ENCODE measurements around the gene SCT.

The SCT gene

DNA sequence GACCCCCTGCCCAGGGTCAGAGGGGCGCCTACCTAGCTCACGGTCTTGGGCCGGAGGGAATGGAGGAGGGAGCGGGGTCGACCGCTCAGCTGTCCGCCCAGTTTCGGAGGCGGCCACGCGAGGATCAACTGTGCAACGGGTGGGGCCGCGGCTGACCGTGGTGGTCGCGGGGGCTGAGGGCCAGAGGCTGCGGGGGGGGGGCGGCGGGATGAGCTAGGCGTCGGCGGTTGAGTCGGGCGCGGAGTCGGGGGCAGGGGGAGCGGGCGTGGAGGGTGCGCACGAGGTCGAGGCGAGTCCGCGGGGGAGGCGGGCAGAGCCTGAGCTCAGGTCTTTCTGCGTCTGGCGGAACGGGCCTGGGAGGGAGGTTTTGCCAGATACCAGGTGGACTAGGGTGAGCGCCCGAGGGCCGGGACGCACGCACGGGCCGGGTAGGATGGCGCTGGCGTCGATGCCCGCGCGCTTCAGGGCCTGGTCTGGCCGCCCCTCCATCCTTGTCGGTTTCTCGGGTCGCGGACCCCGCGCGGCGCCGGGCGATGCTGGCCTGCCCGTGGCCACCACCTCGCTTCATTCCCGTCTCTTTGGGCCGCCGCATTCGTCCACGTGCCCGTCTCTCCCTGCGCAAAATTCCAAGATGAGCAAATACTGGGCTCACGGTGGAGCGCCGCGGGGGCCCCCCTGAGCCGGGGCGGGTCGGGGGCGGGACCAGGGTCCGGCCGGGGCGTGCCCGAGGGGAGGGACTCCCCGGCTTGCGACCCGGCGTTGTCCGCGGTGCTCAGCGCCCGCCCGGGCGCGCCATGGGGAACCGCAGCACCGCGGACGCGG is 9.7 kb upstream of the SCT start, which contains the start of gene DRD4:
DRD4 (plus strand) TSS at position 759 of the 822 bp plus-strand sequence; CDS start at position 795, 36 bp downstream.
- Histone ChIP-seq H3K27me3 (peaks cover 0 to 25% of the 10 kb centered on the region in 2 donors), H3K27ac (no peak within 1 kb of the TSS), H3K4me3 (peak within 1 kb of the TSS; percentile 24 to 46), H3K9me3 (no peaks in the 10 kb centered on the region), H3K4me1 (peaks cover 0 to 30% (median 16%) of the 10 kb centered on the region in 4 donors), H3K36me3 (peaks cover 0 to 14% (median 0%) of the 10 kb centered on the region in 3 donors)
- DNase-seq = no peak
- intact Hi-C loops (cut with DNase I; ENCODE audit: low total_unique reads) = no loop called here
- TF ChIP-seq, protein P1, sequence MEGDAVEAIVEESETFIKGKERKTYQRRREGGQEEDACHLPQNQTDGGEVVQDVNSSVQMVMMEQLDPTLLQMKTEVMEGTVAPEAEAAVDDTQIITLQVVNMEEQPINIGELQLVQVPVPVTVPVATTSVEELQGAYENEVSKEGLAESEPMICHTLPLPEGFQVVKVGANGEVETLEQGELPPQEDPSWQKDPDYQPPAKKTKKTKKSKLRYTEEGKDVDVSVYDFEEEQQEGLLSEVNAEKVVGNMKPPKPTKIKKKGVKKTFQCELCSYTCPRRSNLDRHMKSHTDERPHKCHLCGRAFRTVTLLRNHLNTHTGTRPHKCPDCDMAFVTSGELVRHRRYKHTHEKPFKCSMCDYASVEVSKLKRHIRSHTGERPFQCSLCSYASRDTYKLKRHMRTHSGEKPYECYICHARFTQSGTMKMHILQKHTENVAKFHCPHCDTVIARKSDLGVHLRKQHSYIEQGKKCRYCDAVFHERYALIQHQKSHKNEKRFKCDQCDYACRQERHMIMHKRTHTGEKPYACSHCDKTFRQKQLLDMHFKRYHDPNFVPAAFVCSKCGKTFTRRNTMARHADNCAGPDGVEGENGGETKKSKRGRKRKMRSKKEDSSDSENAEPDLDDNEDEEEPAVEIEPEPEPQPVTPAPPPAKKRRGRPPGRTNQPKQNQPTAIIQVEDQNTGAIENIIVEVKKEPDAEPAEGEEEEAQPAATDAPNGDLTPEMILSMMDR (IDR thresholded peaks at IDR 0.05) = no peak

DNA sequence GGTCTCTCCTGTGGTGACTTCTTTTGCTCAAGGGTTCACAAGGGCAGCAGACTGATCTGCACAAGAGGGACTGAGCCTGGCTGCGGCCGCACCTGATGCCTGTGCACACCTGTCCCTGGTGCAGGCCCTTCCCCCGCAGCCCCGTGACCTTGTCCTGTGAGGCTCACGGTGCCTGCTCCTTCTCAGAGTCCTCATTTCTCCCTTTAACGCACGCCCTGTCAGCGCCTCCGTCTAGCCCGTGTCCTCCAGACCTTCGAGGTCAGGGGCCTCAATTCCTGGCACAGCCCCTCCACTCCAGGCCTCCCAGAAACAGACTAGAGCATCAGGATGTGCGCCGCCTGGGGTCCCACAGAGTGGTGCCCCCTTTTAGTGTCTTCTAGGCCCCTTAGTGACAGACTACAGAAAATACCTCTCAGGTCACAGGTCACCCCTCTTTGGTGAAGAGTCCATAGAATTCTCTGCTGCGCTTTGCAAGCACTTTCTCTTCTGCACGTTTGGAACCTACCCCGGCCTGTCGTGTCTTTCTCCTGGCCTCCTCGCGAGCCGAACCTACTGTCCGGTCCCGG is 9.0 kb upstream of the SCT start:
- Histone ChIP-seq H3K27me3 (peaks cover 0 to 25% of the 10 kb centered on the region in 2 donors), H3K9me3 (no peaks in the 10 kb centered on the region), H3K4me1 (peaks cover 0 to 30% (median 16%) of the 10 kb centered on the region in 4 donors), H3K4me3 (no peak overlapping the region), H3K36me3 (peaks cover 0 to 8% (median 0%) of the 10 kb centered on the region in 3 donors), H3K27ac (no peak overlapping the region)
- TF ChIP-seq, protein P1 (IDR thresholded peaks at IDR 0.05) = no peak
- intact Hi-C loops (cut with DNase I; ENCODE audit: low total_unique reads) = no loop called here
- no peak for DNase-seq

- Histone ChIP-seq H3K27me3 (no peaks in the 10 kb centered on the region), H3K36me3 (peaks cover 0 to 5% (median 0%) of the 10 kb centered on the region in 3 donors), H3K27ac (no peak overlapping the region), H3K4me1 (peaks cover 0 to 7% (median 3%) of the 10 kb centered on the region in 4 donors), H3K9me3 (no peaks in the 10 kb centered on the region), H3K4me3 (no peak overlapping the region)
- TF ChIP-seq, protein P1 (IDR thresholded peaks at IDR 0.05) = no peak
- intact Hi-C loops (cut with DNase I; ENCODE audit: low total_unique reads) = no loop called here
- no peak for DNase-seq
Observed at GRCh38 chr11:630871-631270, 3.9 kb upstream of the SCT start.

- Histone ChIP-seq H3K4me3 (no peak overlapping the region), H3K9me3 (no peaks in the 10 kb centered on the region), H3K27me3 (peaks cover 0 to 5% of the 10 kb centered on the region in 2 donors), H3K36me3 (peaks cover 0 to 11% (median 0%) of the 10 kb centered on the region in 3 donors), H3K4me1 (peaks cover 0 to 7% (median 3%) of the 10 kb centered on the region in 4 donors), H3K27ac (peak overlapping the region in 1 of 2 donors; percentile 34)
- intact Hi-C loops (cut with DNase I; ENCODE audit: low total_unique reads) = no loop called here
- DNase-seq = no peak
- TF ChIP-seq, protein P1 (IDR thresholded peaks at IDR 0.05) = no peak
Observed at GRCh38 chr11:629237-629583, 2.2 kb upstream of the SCT start.

DNA sequence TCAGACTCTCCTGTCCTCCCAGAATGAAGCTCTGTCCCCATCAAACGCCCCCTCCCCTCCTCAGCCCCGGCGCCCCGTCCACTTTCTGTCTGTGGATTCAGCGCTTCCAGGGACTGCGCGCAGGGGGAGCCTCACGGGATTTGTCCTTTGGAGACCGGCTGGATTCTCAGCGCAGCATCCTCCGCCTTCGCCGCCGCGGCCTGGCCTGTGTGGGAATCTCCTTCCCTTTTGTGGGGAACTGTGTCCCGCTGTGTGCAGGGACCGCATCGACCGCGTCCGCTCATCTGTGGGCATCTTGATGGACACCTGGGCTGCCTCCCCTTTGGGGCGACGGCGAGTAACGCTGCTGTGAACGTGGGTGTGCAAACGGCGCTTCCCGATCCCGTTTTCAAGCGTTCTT is 1.1 kb upstream of the SCT start:
- Histone ChIP-seq H3K27ac (no peak overlapping the region), H3K9me3 (no peaks in the 10 kb centered on the region), H3K36me3 (peaks cover 0 to 17% (median 0%) of the 10 kb centered on the region in 3 donors), H3K4me1 (peaks cover 0 to 7% (median 3%) of the 10 kb centered on the region in 4 donors), H3K4me3 (no peak overlapping the region), H3K27me3 (peaks cover 0 to 5% of the 10 kb centered on the region in 2 donors)
- TF ChIP-seq, protein P1 (IDR thresholded peaks at IDR 0.05) = no peak
- DNase-seq = peak in 1 of 2 donors; percentile 62
- intact Hi-C loops (cut with DNase I; ENCODE audit: low total_unique reads) = no loop called here
